ENCODE data around the gene SIN3A.
"Not testable (repeated sequence)": the region's sequence is repeated elsewhere in the genome, so short reads cannot be mapped to it uniquely, and the experiment has no call there.

GRCh38 chr15:75477094-75477493 lies 25.6 kb upstream of the SIN3A start:
- TF ChIP-seq, protein P1, sequence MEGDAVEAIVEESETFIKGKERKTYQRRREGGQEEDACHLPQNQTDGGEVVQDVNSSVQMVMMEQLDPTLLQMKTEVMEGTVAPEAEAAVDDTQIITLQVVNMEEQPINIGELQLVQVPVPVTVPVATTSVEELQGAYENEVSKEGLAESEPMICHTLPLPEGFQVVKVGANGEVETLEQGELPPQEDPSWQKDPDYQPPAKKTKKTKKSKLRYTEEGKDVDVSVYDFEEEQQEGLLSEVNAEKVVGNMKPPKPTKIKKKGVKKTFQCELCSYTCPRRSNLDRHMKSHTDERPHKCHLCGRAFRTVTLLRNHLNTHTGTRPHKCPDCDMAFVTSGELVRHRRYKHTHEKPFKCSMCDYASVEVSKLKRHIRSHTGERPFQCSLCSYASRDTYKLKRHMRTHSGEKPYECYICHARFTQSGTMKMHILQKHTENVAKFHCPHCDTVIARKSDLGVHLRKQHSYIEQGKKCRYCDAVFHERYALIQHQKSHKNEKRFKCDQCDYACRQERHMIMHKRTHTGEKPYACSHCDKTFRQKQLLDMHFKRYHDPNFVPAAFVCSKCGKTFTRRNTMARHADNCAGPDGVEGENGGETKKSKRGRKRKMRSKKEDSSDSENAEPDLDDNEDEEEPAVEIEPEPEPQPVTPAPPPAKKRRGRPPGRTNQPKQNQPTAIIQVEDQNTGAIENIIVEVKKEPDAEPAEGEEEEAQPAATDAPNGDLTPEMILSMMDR (IDR thresholded peaks at IDR 0.05; ENCODE audit: insufficient read depth, low read depth, low read length): not testable (repeated sequence)
- TF ChIP-seq EZH2 (IDR thresholded peaks at IDR 0.05; ENCODE audit: insufficient read depth, low read length): not testable (repeated sequence)
